ENCODE results near the gene LILRB5.

GRCh38 chr19:54209058-54209810, 47.8 kb downstream of the LILRB5 start:
- TF ChIP-seq CTCF (conservative IDR thresholded peaks at IDR 0.05; ENCODE audit: low read depth, low read length), result no peak
- TF ChIP-seq EZH2 (IDR thresholded peaks at IDR 0.05; ENCODE audit: borderline replicate concordance, low read depth, low read length, poor library complexity, severe bottlenecking), result no peak
